Sigmoid colon (tissue), 7 donors: ENCODE measurements around the gene ZNF746. TPM values are rescaled to one million over a fixed set of nuclear protein-coding genes. Genes with fewer than 3 reads are reported as not detected.

Source experiments
- DNase-seq: peaks from one replicate; pipeline ENCODE4 v3.0.0-alpha.2; 2019
- H3K27ac ChIP-seq, 4 donors: fragments of 200-600 bp; sonication (generic); one replicate each; pipeline ENCODE4 v1.5.1; 2016 to 2019; ENCODE audit warnings: mild to moderate bottlenecking in 1 of 4
- H3K27me3 ChIP-seq, 3 donors: fragments of 200-600 bp; sonication (generic); one replicate each; pipeline ENCODE4 v1.5.1; 2019; ENCODE audit warnings: mild to moderate bottlenecking in 1 of 3
- H3K36me3 ChIP-seq, 4 donors: fragments of 200-600 bp; sonication (generic); one replicate each; pipeline ENCODE4 v1.5.1; 2016 to 2019
- H3K4me1 ChIP-seq, 4 donors: fragments of 200-600 bp; sonication (generic); one replicate each; pipeline ENCODE4 v1.5.1; 2017 to 2019
- H3K4me3 ChIP-seq, 4 donors: fragments of 200-600 bp; sonication (generic); one replicate each; pipeline ENCODE4 v1.5.1; 2017 to 2019; ENCODE audit warnings: mild to moderate bottlenecking in 2 of 4, moderate library complexity in 1 of 4
- H3K9me3 ChIP-seq, 4 donors: fragments of 200-600 bp in 3 of 4; sonication (generic) in 3 of 4; one replicate each; pipeline versions ENCODE4 v1.5.1 to v1.6.1; 2013 to 2019
- EP300 ChIP-seq, 4 donors: sonication (generic); formaldehyde crosslinking; IDR thresholded peaks; one replicate each; pipeline ENCODE4 v1.6.1; 2017; ENCODE audit warnings: antibody characterized with exemption in 4 of 4
- POLR2A ChIP-seq, 2 donors: fragments of 450-650 bp; IDR thresholded peaks; one replicate each; pipeline ENCODE4 v1.6.1; 2016; ENCODE audit warnings: antibody characterized with exemption in 2 of 2, mild to moderate bottlenecking in 2 of 2, moderate library complexity in 2 of 2
- POLR2AphosphoS5 ChIP-seq, 4 donors: sonication (generic); formaldehyde crosslinking; IDR thresholded peaks; one replicate each; pipeline ENCODE4 v1.6.1; 2017; ENCODE audit warnings: antibody characterized with exemption in 4 of 4
- WGBS, 2 donors: extraction: QIAGEN DNeasy Blood & Tissue Kit; methylation state at CpG; one replicate each; pipeline ENCODE4 v1.1.7; 2013; 5-methylcytosine and 5-hydroxymethylcytosine counted together
- intact Hi-C: fragments of 100-400 bp; cut with DNase I; formaldehyde crosslinking; loops from one replicate; pipeline ENCODE4 v1.15.1; 2023
- polyA plus RNA-seq, 3 donors: library from polyadenylated mRNA; stranded (reverse); fragments of 200-250 nt; gene quantifications; one replicate each; pipeline ENCODE4 v1.2.3, GENCODE V29; 2013
- total RNA-seq, 4 donors: library from RNA; depleted of rRNA; stranded (reverse); fragments of >200 nt; gene quantifications; one replicate each; pipeline ENCODE4 v1.1.0, GENCODE V29; 2016
- TF ChIP-seq, protein P1 (sequence below), 4 experiments: fragments of 450-650 bp in 3 of 4; fragments of 200-600 bp in 1 of 4; IDR thresholded peaks; one replicate each; pipeline ENCODE4 v1.5.1; 2016 to 2019; ENCODE audit warnings: antibody characterized with exemption in 4 of 4, mild to moderate bottlenecking in 3 of 4, moderate library complexity in 2 of 4
- donor health status: healthy with polysubstance abuse.
- donor health status: Bipolar disorder and iron deficiency.
- donor health status: healthy.

The ZNF746 gene
- total and polyA plus RNA-seq, 7 donors = 4.2 to 18.9 (median 16.4) TPM

DNA sequence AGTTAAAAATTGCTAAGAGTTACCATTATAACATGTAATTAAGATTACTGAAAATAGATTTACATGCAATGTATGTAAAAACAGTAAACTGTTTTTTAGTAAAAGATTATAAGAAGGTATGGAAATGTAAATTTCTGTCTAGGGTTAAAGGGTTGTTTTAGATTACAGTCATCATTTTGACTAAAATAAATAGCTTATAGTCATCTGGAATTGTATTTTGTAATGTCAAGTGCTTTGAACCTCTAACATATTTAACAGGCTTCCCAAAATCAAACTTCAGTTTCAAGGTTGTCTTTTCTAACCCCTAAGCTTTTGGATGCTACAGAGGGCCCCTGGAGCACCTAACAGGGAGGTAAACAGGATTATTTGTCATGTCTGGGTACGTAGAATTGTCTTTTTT is 35.0 kb upstream of the ZNF746 start:
- peaks cover 7 to 31% (median 19%) of the 10 kb centered on the region in 4 donors for H3K9me3 ChIP-seq
- H3K4me3 ChIP-seq = no peak overlapping the region
- H3K27ac ChIP-seq = no peak overlapping the region
- TF ChIP-seq POLR2AphosphoS5 (IDR thresholded peaks at IDR 0.05) = no peak
- TF ChIP-seq EP300 (IDR thresholded peaks at IDR 0.05) = no peak
- TF ChIP-seq, protein P1, sequence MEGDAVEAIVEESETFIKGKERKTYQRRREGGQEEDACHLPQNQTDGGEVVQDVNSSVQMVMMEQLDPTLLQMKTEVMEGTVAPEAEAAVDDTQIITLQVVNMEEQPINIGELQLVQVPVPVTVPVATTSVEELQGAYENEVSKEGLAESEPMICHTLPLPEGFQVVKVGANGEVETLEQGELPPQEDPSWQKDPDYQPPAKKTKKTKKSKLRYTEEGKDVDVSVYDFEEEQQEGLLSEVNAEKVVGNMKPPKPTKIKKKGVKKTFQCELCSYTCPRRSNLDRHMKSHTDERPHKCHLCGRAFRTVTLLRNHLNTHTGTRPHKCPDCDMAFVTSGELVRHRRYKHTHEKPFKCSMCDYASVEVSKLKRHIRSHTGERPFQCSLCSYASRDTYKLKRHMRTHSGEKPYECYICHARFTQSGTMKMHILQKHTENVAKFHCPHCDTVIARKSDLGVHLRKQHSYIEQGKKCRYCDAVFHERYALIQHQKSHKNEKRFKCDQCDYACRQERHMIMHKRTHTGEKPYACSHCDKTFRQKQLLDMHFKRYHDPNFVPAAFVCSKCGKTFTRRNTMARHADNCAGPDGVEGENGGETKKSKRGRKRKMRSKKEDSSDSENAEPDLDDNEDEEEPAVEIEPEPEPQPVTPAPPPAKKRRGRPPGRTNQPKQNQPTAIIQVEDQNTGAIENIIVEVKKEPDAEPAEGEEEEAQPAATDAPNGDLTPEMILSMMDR (IDR thresholded peaks at IDR 0.05) = no peak
- TF ChIP-seq POLR2A (IDR thresholded peaks at IDR 0.05) = no peak
- DNase-seq = no peak
- WGBS, 2 donors = 83 to 92% methylated on average over 1 of the region's 1 CpG
- H3K27me3 ChIP-seq = no peaks in the 10 kb centered on the region
- H3K36me3 ChIP-seq = no peaks in the 10 kb centered on the region
- intact Hi-C loops = no loop called here
- H3K4me1 ChIP-seq = no peaks in the 10 kb centered on the region

DNA sequence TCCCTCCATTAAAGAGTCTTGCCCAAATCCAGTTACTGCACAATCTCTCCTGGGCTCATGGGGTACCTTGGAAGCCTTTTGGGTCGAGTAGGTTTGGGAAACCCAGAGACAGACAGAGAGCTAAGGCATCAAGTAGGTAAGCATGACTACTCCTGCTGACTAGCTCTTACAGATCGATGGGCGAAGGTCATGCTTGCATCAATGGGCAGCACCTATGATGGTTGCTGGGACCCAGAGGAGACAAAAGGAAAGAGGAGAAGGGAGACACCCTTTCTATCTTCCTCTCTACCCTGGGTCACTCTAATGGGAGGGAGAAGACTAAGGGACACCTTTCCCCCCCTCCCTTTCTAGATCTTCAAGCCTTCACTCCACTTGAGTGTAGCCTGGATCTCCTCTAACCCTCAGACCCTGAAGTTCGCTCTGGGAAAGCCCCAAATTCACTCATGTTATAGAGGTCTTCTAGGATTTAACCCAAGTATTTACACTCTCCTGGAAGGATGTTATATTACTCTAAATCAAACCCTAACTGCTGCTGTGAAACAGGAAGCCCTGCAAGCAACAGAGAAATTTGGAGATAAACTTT is 31.6 kb upstream of the ZNF746 start:
- WGBS, 2 donors = 63 to 64% methylated on average over 4 of the region's 4 CpGs
- H3K36me3 ChIP-seq = no peaks in the 10 kb centered on the region
- H3K27ac ChIP-seq = no peak overlapping the region
- intact Hi-C loops = no loop called here
- no peak overlapping the region for H3K4me3 ChIP-seq
- H3K27me3 ChIP-seq = no peaks in the 10 kb centered on the region
- H3K4me1 ChIP-seq = no peaks in the 10 kb centered on the region
- TF ChIP-seq, protein P1 (IDR thresholded peaks at IDR 0.05) = no peak
- no peak for TF ChIP-seq POLR2AphosphoS5 (IDR thresholded peaks at IDR 0.05)
- no peak for TF ChIP-seq EP300 (IDR thresholded peaks at IDR 0.05)
- no peak for TF ChIP-seq POLR2A (IDR thresholded peaks at IDR 0.05)
- H3K9me3 ChIP-seq = peaks cover 7 to 31% (median 19%) of the 10 kb centered on the region in 4 donors
- DNase-seq = no peak

DNA sequence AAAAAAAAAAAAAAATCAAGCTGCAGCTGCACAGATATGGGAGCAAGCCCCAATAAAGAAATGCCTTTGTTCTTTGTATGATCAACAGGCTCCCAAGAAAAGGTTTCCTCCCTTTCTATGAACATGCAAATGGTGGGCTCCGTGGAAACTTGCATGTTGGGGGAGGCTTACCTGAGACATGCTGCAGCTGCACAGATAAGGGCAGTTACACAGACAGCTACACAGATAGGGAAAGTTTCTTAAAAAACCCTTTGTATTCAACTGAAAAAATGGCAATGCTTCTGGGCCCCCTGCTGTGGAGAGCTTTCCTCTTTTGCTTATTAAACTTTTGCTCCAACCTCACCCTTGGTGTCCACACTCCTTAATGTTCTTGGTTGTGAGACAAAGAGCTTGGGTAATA is 29.8 kb upstream of the ZNF746 start:
- Histone ChIP-seq H3K36me3 (no peaks in the 10 kb centered on the region), H3K9me3 (peaks cover 7 to 31% (median 19%) of the 10 kb centered on the region in 4 donors), H3K27ac (no peak overlapping the region), H3K4me1 (no peaks in the 10 kb centered on the region), H3K27me3 (no peaks in the 10 kb centered on the region), H3K4me3 (no peak overlapping the region)
- 83 to 84% methylated on average over 1 of the region's 1 CpG for WGBS, 2 donors
- no peak for DNase-seq
- no peak for TF ChIP-seq POLR2AphosphoS5 (IDR thresholded peaks at IDR 0.05)
- TF ChIP-seq, protein P1 (IDR thresholded peaks at IDR 0.05) = no peak
- no peak for TF ChIP-seq POLR2A (IDR thresholded peaks at IDR 0.05)
- no peak for TF ChIP-seq EP300 (IDR thresholded peaks at IDR 0.05)
- intact Hi-C loops = no loop called here

DNA sequence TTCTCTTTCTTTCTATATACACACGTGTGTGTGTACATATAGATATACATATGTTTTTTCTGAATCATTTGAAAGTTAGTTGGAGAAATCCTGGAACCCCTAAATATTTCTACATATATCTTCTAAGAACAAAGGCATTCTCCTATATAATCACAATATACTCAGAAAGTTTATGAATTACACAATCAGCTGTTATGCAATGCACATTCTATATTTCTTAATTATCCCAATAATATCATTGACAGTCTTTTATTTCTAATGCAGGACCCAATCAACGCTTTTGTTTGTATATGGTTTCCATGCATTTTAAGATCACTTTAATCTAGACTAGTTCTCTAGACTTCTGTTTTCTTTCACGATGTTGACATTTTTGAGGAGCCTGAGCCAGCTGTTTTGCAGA is 27.7 kb upstream of the ZNF746 start:
- peaks cover 7 to 21% (median 18%) of the 10 kb centered on the region in 4 donors for H3K9me3 ChIP-seq
- no peaks in the 10 kb centered on the region for H3K4me1 ChIP-seq
- no peaks in the 10 kb centered on the region for H3K36me3 ChIP-seq
- TF ChIP-seq POLR2AphosphoS5 (IDR thresholded peaks at IDR 0.05) = no peak
- WGBS, 2 donors = 72 to 75% methylated on average over 3 of the region's 3 CpGs
- intact Hi-C loops = no loop called here
- H3K27me3 ChIP-seq = no peaks in the 10 kb centered on the region
- H3K27ac ChIP-seq = no peak overlapping the region
- no peak overlapping the region for H3K4me3 ChIP-seq
- DNase-seq = no peak

DNA sequence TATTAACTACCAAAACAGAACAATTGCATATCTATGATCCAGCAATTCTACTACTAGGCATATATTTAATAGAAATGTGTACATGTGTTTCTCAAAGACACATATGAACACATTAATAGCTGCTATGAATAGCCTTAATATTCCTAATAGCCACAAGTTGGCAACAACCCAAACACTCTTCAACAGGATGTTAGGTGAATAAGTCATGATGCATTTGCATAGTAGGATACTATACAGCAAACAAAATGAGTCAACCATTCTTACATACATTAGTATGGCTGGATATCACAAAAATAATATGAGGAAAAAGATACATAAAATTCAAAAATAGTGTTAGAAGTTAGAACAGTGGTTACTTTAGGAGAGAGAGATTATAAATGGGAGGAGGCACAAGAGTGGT is 26.8 kb upstream of the ZNF746 start:
- Histone ChIP-seq H3K9me3 (peaks cover 0 to 13% (median 12%) of the 10 kb centered on the region in 4 donors), H3K4me1 (no peaks in the 10 kb centered on the region), H3K4me3 (no peak overlapping the region), H3K27me3 (no peaks in the 10 kb centered on the region), H3K27ac (no peak overlapping the region), H3K36me3 (no peaks in the 10 kb centered on the region)
- no peak for TF ChIP-seq POLR2A (IDR thresholded peaks at IDR 0.05)
- no peak for TF ChIP-seq POLR2AphosphoS5 (IDR thresholded peaks at IDR 0.05)
- TF ChIP-seq EP300 (IDR thresholded peaks at IDR 0.05) = no peak
- TF ChIP-seq, protein P1 (IDR thresholded peaks at IDR 0.05) = no peak
- no peak for DNase-seq
- intact Hi-C loops = no loop called here
